WTC11 (cell line): ENCODE data around the gene DRD4.

Source experiments
- CREB1 ChIP-seq: sonication (generic); formaldehyde crosslinking; IDR thresholded peaks from 2 replicates; pipeline ENCODE4 v1.8.0; 2023; ENCODE audit warnings: mild to moderate bottlenecking, missing genetic modification reagents
- CREM ChIP-seq: sonication (generic); formaldehyde crosslinking; IDR thresholded peaks from 2 replicates; pipeline ENCODE4 v1.8.1; 2022; ENCODE audit warnings: mild to moderate bottlenecking, missing genetic modification reagents, moderate library complexity
- ELF4 ChIP-seq: sonication (generic); formaldehyde crosslinking; IDR thresholded peaks from 2 replicates; pipeline ENCODE4 v1.8.1; 2022; ENCODE audit warnings: low read depth, mild to moderate bottlenecking, moderate library complexity, missing genetic modification reagents
- FOXJ3 ChIP-seq: sonication (generic); formaldehyde crosslinking; IDR thresholded peaks from 2 replicates; pipeline ENCODE4 v1.9.0; 2021; ENCODE audit warnings: missing genetic modification reagents, mild to moderate bottlenecking, borderline replicate concordance
- GABPB1 ChIP-seq: sonication (generic); formaldehyde crosslinking; IDR thresholded peaks from 2 replicates; pipeline ENCODE4 v1.8.1; 2023; ENCODE audit warnings: mild to moderate bottlenecking, missing genetic modification reagents
- NFE2L1 ChIP-seq: sonication (generic); formaldehyde crosslinking; IDR thresholded peaks from 2 replicates; pipeline ENCODE4 v1.8.1; 2023; ENCODE audit warnings: missing genetic modification reagents
- ZNF317 ChIP-seq: sonication (generic); formaldehyde crosslinking; IDR thresholded peaks from 2 replicates; pipeline ENCODE4 v1.8.1; 2023; ENCODE audit warnings: low read depth, mild to moderate bottlenecking, moderate library complexity, missing genetic modification reagents, borderline replicate concordance
- TF ChIP-seq, protein P1 (sequence below): fragments of 200-600 bp; IDR thresholded peaks from 2 replicates; pipeline ENCODE4 v1.8.0; 2022; ENCODE audit warnings: antibody characterized with exemption
- TF ChIP-seq, protein P2 (sequence below): sonication (generic); formaldehyde crosslinking; conservative IDR thresholded peaks from 2 replicates; pipeline ENCODE4 v1.8.1; 2023; ENCODE audit warnings: mild to moderate bottlenecking, low read depth, missing genetic modification reagents, moderate library complexity

DNA sequence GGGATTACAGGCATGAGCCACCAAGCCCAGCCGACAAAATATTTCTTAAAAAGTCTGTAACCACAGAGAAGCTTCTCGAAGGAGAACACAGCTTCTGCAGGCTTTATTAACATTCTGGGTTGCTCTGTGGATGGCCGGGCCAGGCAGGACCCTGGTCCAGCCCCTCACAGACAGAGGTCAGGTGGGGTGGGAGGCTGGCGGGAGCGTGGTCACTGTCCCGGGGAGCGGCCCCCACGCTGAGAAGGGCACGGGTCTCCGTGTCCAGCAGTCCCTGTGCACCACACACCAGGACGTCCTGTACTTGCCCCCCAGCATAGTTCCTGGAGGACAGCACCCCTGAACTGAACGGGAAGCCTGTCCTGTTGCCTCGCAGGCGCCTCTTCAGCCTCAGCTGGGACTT, 19.4 kb downstream of the DRD4 start:
- TF ChIP-seq, protein P1, sequence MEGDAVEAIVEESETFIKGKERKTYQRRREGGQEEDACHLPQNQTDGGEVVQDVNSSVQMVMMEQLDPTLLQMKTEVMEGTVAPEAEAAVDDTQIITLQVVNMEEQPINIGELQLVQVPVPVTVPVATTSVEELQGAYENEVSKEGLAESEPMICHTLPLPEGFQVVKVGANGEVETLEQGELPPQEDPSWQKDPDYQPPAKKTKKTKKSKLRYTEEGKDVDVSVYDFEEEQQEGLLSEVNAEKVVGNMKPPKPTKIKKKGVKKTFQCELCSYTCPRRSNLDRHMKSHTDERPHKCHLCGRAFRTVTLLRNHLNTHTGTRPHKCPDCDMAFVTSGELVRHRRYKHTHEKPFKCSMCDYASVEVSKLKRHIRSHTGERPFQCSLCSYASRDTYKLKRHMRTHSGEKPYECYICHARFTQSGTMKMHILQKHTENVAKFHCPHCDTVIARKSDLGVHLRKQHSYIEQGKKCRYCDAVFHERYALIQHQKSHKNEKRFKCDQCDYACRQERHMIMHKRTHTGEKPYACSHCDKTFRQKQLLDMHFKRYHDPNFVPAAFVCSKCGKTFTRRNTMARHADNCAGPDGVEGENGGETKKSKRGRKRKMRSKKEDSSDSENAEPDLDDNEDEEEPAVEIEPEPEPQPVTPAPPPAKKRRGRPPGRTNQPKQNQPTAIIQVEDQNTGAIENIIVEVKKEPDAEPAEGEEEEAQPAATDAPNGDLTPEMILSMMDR, result no peak
- TF ChIP-seq FOXJ3 (CRISPR knock-in tag) (no peak), ELF4 (CRISPR knock-in tag) (no peak), CREM (no peak), CREB1 (CRISPR knock-in tag) (no peak), GABPB1 (no peak), NFE2L1 (CRISPR knock-in tag) (no peak), ZNF317 (CRISPR knock-in tag) (no peak)
- TF ChIP-seq, protein P2, sequence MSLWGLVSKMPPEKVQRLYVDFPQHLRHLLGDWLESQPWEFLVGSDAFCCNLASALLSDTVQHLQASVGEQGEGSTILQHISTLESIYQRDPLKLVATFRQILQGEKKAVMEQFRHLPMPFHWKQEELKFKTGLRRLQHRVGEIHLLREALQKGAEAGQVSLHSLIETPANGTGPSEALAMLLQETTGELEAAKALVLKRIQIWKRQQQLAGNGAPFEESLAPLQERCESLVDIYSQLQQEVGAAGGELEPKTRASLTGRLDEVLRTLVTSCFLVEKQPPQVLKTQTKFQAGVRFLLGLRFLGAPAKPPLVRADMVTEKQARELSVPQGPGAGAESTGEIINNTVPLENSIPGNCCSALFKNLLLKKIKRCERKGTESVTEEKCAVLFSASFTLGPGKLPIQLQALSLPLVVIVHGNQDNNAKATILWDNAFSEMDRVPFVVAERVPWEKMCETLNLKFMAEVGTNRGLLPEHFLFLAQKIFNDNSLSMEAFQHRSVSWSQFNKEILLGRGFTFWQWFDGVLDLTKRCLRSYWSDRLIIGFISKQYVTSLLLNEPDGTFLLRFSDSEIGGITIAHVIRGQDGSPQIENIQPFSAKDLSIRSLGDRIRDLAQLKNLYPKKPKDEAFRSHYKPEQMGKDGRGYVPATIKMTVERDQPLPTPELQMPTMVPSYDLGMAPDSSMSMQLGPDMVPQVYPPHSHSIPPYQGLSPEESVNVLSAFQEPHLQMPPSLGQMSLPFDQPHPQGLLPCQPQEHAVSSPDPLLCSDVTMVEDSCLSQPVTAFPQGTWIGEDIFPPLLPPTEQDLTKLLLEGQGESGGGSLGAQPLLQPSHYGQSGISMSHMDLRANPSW (CRISPR knock-in tag), result no peak
